Mucosa of stomach (tissue), 1 donor: ENCODE results near the gene CYTH2.
"Not testable (repeated sequence)": the region's sequence is repeated elsewhere in the genome, so short reads cannot be mapped to it uniquely, and the experiment has no call there.

Experiments
- H3K27me3 ChIP-seq: one replicate; pipeline ENCODE4 v1.7.0; 2013; ENCODE audit warnings: mild to moderate bottlenecking, low read length; ENCODE audit not compliant: control insufficient read depth, insufficient read depth
- H3K36me3 ChIP-seq: one replicate; pipeline ENCODE4 v1.7.0; 2013; ENCODE audit warnings: low read length; ENCODE audit not compliant: control insufficient read depth, insufficient read depth
- H3K4me1 ChIP-seq: one replicate; pipeline ENCODE4 v1.7.0; 2013; ENCODE audit warnings: mild to moderate bottlenecking, low read length; ENCODE audit not compliant: control insufficient read depth, insufficient read depth
- H3K4me3 ChIP-seq: one replicate; pipeline ENCODE4 v1.7.0; 2013; ENCODE audit warnings: low read length
- H3K9ac ChIP-seq: one replicate; pipeline ENCODE4 v1.7.0; 2013; ENCODE audit warnings: mild to moderate bottlenecking, low read length, moderate library complexity
- H3K9me3 ChIP-seq: one replicate; pipeline ENCODE4 v1.7.0; 2013; ENCODE audit warnings: mild to moderate bottlenecking, low read length, moderate library complexity; ENCODE audit not compliant: control insufficient read depth
- donor health status: Pancreatic carcinoma.

The CYTH2 gene

GRCh38 chr19:48514123-48514458, 44.9 kb downstream of the CYTH2 start:
- H3K27me3 ChIP-seq, result peaks cover 22% of the 10 kb centered on the region
- H3K4me3 ChIP-seq, result no peak overlapping the region
- H3K9ac ChIP-seq, result no peak overlapping the region
- H3K36me3 ChIP-seq, result no peaks in the 10 kb centered on the region
- no peaks in the 10 kb centered on the region for H3K9me3 ChIP-seq
- no peaks in the 10 kb centered on the region for H3K4me1 ChIP-seq

DNA sequence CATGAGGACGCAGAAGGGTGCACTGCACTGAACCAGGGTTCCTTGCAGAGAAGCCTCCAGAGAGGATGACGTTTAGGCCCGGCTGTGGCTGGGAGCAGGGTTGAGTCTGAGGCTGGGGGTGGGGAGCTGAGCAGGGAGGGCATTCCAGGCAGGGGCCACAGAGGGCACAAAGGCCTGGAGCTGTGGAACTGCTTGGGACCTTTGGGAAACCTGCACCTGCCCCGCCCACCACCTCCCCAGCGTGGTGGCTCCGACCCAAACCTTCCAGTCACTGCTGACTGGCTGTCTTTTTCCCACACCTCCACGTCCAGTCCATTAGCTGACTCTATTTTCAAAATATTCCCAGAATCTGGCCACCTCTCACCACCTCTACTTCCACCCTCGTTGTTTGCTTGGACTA, 47.4 kb downstream of the CYTH2 start:
- no peak overlapping the region for H3K4me3 ChIP-seq
- H3K9me3 ChIP-seq, result no peaks in the 10 kb centered on the region
- H3K9ac ChIP-seq, result no peak overlapping the region
- H3K27me3 ChIP-seq, result peaks cover 16% of the 10 kb centered on the region
- no peaks in the 10 kb centered on the region for H3K4me1 ChIP-seq
- no peaks in the 10 kb centered on the region for H3K36me3 ChIP-seq

DNA sequence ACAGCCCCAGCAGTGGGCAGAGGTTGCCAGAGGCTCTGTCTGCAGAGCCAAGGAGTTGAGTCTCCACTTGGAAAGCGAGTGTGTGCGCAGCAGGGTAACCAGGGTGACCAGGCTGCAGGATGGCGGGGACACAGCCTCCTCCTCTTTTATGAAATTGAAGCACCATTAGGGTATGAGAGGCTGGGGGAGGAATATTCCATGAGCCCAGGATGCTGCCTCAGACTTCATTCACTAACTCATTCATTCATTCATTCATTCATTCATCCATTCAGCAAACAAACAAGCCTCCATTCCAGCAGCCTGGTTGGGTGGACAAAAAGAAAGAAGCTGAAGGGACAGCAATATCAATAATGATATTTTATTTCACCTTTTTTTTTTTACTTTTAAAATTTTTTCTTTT, 49.0 kb downstream of the CYTH2 start:
- H3K9ac ChIP-seq, result no peak overlapping the region
- H3K27me3 ChIP-seq, result peaks cover 2% of the 10 kb centered on the region

GRCh38 chr19:48519426-48519825, 50.3 kb downstream of the CYTH2 start:
- H3K27me3 ChIP-seq, H3K36me3 ChIP-seq, H3K4me1 ChIP-seq, H3K4me3 ChIP-seq, H3K9ac ChIP-seq, H3K9me3 ChIP-seq: not testable (repeated sequence)

More for the DNA sequence above, 49.0 kb downstream of the CYTH2 start:
- no peak overlapping the region for H3K4me3 ChIP-seq
- no peaks in the 10 kb centered on the region for H3K9me3 ChIP-seq
- no peaks in the 10 kb centered on the region for H3K36me3 ChIP-seq
- H3K4me1 ChIP-seq, result no peaks in the 10 kb centered on the region

DNA sequence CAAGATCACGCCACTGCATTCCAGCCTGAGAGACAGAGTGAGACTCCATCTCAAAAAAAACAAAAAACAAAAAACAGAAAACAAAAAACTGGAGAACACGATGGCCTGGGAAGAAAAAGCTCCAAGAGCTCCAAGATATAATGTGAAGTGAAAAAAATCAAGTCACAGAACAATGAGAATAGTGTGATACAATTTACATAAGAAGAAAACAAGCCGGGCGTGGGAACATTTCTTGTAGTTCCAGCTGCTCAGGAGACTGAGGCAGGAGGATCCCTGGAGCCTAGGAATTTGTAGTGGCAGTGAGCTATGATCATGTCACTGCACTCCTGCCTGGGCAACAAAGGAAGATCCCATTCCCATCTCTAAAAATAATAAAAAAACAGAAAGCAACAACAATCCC, 51.0 kb downstream of the CYTH2 start:
- Histone ChIP-seq H3K4me3 (no peak overlapping the region), H3K4me1 (no peaks in the 10 kb centered on the region), H3K27me3 (no peaks in the 10 kb centered on the region), H3K36me3 (no peaks in the 10 kb centered on the region), H3K9ac (no peak overlapping the region), H3K9me3 (no peaks in the 10 kb centered on the region)

DNA sequence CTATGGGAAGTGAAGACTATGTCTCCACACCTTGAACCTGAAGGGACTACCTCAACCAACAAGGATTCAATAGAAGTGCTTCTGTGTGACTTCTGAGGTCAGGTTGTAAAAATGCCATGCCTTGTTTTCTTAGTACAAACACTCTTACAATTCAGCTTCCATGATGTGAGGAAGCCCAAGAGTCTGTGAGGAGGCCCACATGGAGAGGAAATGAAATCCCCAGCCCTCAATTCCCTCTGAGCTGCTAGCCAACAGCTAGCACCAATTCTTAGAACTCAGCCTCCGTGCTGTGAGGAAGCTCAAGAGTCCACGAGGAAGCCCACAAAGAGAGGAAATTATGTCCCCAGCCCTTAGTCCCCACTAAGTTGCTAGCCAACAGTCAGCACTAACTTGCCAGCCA, 55.1 kb downstream of the CYTH2 start:
- Histone ChIP-seq H3K4me1 (no peaks in the 10 kb centered on the region), H3K36me3 (no peaks in the 10 kb centered on the region), H3K9ac (no peak overlapping the region), H3K27me3 (no peaks in the 10 kb centered on the region), H3K9me3 (no peaks in the 10 kb centered on the region), H3K4me3 (no peak overlapping the region)

DNA sequence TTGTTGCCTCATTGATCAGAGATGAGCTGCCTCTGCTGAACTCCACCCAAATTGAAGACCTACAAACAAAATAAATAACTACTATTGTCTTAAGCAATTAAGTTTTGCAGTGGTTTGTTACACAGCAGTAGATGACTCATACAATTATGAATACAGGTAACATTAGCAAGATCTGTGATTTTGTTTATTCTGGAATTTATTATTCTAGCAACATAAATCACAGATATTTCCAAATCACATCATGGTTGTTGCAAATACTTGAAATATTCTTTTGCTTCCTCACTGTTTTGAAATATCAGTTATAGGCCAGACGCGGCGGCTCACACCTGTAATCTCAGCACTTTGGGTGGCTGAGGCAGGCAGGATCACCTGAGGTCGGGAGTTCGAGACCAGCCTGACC, 55.6 kb downstream of the CYTH2 start:
- Histone ChIP-seq H3K4me3 (no peak overlapping the region), H3K9me3 (no peaks in the 10 kb centered on the region), H3K9ac (no peak overlapping the region), H3K4me1 (no peaks in the 10 kb centered on the region), H3K36me3 (no peaks in the 10 kb centered on the region), H3K27me3 (no peaks in the 10 kb centered on the region)

DNA sequence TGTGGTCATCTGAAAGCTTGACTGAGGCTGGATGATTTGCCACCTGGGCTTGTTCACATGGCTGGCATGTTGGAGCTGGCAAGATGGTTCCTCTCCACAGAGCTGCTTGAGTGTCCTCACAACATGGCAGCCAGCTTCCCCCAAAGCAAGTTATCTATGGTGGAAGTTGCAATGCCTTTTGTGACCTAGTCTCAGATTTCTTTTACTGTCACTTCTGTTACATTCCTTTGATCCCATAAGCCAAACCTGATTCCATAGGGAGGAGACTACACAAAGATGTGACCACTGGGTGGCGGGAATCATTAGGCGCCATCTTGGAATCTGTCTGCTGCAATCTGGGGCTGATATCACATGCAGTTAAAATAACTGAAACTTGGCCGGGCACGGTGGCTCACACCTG, 60.0 kb downstream of the CYTH2 start:
- no peaks in the 10 kb centered on the region for H3K27me3 ChIP-seq
- no peak overlapping the region for H3K4me3 ChIP-seq
- H3K36me3 ChIP-seq, result no peaks in the 10 kb centered on the region
- H3K9me3 ChIP-seq, result no peaks in the 10 kb centered on the region
- no peak overlapping the region for H3K9ac ChIP-seq
- H3K4me1 ChIP-seq, result no peaks in the 10 kb centered on the region

- H3K36me3 ChIP-seq, result no peaks in the 10 kb centered on the region
- no peaks in the 10 kb centered on the region for H3K4me1 ChIP-seq
- H3K27me3 ChIP-seq, result no peaks in the 10 kb centered on the region
- H3K9me3 ChIP-seq, result no peaks in the 10 kb centered on the region
- H3K9ac ChIP-seq, result no peak overlapping the region
- no peak overlapping the region for H3K4me3 ChIP-seq
Observed at GRCh38 chr19:48530066-48530720, 61.0 kb downstream of the CYTH2 start.

DNA sequence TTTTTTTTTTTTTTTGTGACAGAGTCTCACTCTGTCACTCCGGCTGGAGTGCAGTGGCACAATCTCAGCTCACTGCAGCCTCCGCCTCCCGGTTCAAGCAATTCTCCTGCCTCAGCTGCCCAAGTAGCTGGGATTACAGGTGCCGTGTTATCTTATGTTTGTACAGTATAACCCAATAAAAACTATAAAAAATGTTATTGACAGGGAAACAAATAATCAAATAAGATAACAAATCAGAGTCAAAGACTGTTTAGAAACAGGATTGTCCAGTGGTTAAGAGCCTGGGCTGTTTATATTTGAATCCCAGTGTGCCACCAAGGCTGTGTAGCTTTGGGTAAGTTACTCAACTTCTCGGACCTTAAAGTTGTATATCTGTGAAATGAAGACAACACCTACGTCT, 61.6 kb downstream of the CYTH2 start:
- H3K27me3 ChIP-seq, result no peaks in the 10 kb centered on the region
- no peaks in the 10 kb centered on the region for H3K4me1 ChIP-seq
- H3K4me3 ChIP-seq, result no peak overlapping the region
- H3K36me3 ChIP-seq, result no peaks in the 10 kb centered on the region
- H3K9ac ChIP-seq, result no peak overlapping the region
- H3K9me3 ChIP-seq, result no peaks in the 10 kb centered on the region
